Measurements from ENCODE around the gene RPS6KC1.
"Not testable (repeated sequence)": the region's sequence is repeated elsewhere in the genome, so short reads cannot be mapped to it uniquely, and the experiment has no call there.

Gene RPS6KC1

GRCh38 chr1:213107613-213108012 is 56.6 kb downstream of the RPS6KC1 start:
- no peak for TF ChIP-seq CTCF (IDR thresholded peaks at IDR 0.05; ENCODE audit: low read depth, low read length, missing control alignments)
- no peak overlapping the region for H3K4me3 ChIP-seq (replicated peaks; ENCODE audit: low read depth, low read length)
- DNase-seq (ENCODE audit: extremely low read depth, low read depth): no peak

- DNase-seq (ENCODE audit: extremely low read depth, low read depth): no peak
- no peak for TF ChIP-seq CTCF (IDR thresholded peaks at IDR 0.05; ENCODE audit: low read depth, low read length, missing control alignments)
- no peak overlapping the region for H3K4me3 ChIP-seq (replicated peaks; ENCODE audit: low read depth, low read length)
These were observed 59.6 kb downstream of the RPS6KC1 start for GRCh38 chr1:213110349-213111300.

- no peak for TF ChIP-seq CTCF (IDR thresholded peaks at IDR 0.05; ENCODE audit: low read depth, low read length, missing control alignments)
- H3K4me3 ChIP-seq (replicated peaks; ENCODE audit: low read depth, low read length): no peak overlapping the region
These were observed 60.5 kb downstream of the RPS6KC1 start for GRCh38 chr1:213111502-213111901.

GRCh38 chr1:213112723-213113122 is 61.7 kb downstream of the RPS6KC1 start:
- not testable (repeated sequence) for H3K4me3 ChIP-seq (replicated peaks; ENCODE audit: low read depth, low read length); DNase-seq (ENCODE audit: extremely low read depth, low read depth)

More at GRCh38 chr1:213111502-213111901, 60.5 kb downstream of the RPS6KC1 start:
- DNase-seq (ENCODE audit: extremely low read depth, low read depth): no peak

- H3K4me3 ChIP-seq (replicated peaks; ENCODE audit: low read depth, low read length); DNase-seq (ENCODE audit: extremely low read depth, low read depth): not testable (repeated sequence)
These were observed 66.7 kb downstream of the RPS6KC1 start for GRCh38 chr1:213117699-213118180.

GRCh38 chr1:213119794-213120193 is 68.8 kb downstream of the RPS6KC1 start:
- H3K4me3 ChIP-seq (replicated peaks; ENCODE audit: low read depth, low read length): no peak overlapping the region
- TF ChIP-seq CTCF (IDR thresholded peaks at IDR 0.05; ENCODE audit: low read depth, low read length, missing control alignments): no peak
- DNase-seq (ENCODE audit: extremely low read depth, low read depth): no peak

- no peak for DNase-seq (ENCODE audit: extremely low read depth, low read depth)
- H3K4me3 ChIP-seq (replicated peaks; ENCODE audit: low read depth, low read length): no peak overlapping the region
- TF ChIP-seq CTCF (IDR thresholded peaks at IDR 0.05; ENCODE audit: low read depth, low read length, missing control alignments): no peak
These were observed 69.3 kb downstream of the RPS6KC1 start for GRCh38 chr1:213120386-213120785.

Data from HFF-Myc (cell line).